PC-3 (cell line): ENCODE results near the gene STIL.

Experiments used
- EZH2 ChIP-seq: fragments of 300-600 bp; sonication (generic); IDR thresholded peaks from one replicate; pipeline ENCODE4 v1.6.1; 2017; ENCODE audit warnings: antibody characterized with exemption, mild to moderate bottlenecking, low read length; ENCODE audit not compliant: unreplicated experiment
- TF ChIP-seq, protein P1 (sequence below): fragments of 300-600 bp; sonication (generic); conservative IDR thresholded peaks from 2 replicates; pipeline ENCODE4 v1.5.1; 2017; ENCODE audit warnings: antibody characterized with exemption, low read depth, mild to moderate bottlenecking, low read length

DNA sequence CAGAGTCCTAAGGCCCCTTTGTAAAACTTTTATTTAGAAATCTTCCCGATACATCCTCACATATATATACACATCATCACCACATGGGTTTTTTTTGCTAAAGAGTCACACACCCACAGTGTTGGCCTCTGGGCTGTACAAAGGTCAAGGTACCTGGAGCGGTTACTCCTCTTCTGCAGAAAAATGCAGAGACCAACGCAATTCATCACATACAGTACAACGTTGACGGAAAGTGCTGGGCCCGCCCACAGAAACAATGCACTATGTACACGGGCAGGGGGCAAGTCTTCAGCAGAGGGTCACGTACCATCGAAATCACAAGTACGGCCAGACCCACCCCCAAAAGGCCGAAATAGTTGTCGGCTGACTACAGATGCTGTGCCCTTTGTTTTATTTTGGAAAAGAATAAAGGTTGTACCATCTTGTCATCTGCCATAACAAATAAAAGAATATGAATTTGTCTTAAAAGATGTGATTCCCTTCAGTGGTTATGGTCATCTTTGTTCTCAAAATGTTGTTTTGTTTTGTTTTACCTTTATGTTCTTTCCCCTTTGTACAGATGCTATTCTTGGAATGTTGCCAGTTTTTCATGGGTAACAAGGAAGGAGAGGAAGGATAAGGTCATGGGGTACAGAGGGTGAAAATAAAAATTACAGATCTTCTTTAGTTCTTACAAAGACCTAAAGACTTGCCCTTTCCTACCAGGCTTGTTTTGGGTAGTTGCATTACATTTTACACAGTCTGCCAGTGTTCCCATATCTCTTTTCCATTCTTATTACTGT, 97.5 kb downstream of the STIL start:
- TF ChIP-seq, protein P1, sequence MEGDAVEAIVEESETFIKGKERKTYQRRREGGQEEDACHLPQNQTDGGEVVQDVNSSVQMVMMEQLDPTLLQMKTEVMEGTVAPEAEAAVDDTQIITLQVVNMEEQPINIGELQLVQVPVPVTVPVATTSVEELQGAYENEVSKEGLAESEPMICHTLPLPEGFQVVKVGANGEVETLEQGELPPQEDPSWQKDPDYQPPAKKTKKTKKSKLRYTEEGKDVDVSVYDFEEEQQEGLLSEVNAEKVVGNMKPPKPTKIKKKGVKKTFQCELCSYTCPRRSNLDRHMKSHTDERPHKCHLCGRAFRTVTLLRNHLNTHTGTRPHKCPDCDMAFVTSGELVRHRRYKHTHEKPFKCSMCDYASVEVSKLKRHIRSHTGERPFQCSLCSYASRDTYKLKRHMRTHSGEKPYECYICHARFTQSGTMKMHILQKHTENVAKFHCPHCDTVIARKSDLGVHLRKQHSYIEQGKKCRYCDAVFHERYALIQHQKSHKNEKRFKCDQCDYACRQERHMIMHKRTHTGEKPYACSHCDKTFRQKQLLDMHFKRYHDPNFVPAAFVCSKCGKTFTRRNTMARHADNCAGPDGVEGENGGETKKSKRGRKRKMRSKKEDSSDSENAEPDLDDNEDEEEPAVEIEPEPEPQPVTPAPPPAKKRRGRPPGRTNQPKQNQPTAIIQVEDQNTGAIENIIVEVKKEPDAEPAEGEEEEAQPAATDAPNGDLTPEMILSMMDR, result no peak
- no peak for TF ChIP-seq EZH2
